Epithelial cell of proximal tubule (primary cell): Measurements from ENCODE around the gene EPHB1. TPM values are rescaled to one million over a fixed set of nuclear protein-coding genes. Genes with fewer than 3 reads are reported as not detected.

Experiments
- DNase-seq: peaks from one replicate; pipeline ENCODE4 v3.0.0-alpha.2; 2011; ENCODE audit warnings: low read depth
- H3K4me3 ChIP-seq: 2 replicates; pipeline ENCODE4 v1.5.1; 2011; ENCODE audit warnings: low read depth, mild to moderate bottlenecking, low read length
- CTCF ChIP-seq: conservative IDR thresholded peaks from 2 replicates; pipeline ENCODE4 v1.5.1; 2012; ENCODE audit warnings: low read depth, mild to moderate bottlenecking, low read length
- total RNA-seq: library from RNA; depleted of rRNA; stranded (reverse); fragments of >200 nt; gene quantifications from 2 replicates; pipeline ENCODE4 v1.2.3, GENCODE V29; 2015

Gene EPHB1
- total RNA-seq, 1 donor from 2014 or later: 1.6 TPM

GRCh38 chr3:135182364-135182998 lies 387.4 kb downstream of the EPHB1 start:
- H3K4me3 ChIP-seq: no peak overlapping the region
- no peak for DNase-seq
- TF ChIP-seq CTCF: no peak

- DNase-seq: no peak
- no peak overlapping the region for H3K4me3 ChIP-seq
- no peak for TF ChIP-seq CTCF
These were observed 395.6 kb downstream of the EPHB1 start for GRCh38 chr3:135190658-135191057.

- H3K4me3 ChIP-seq: no peak overlapping the region
- no peak for DNase-seq
- no peak for TF ChIP-seq CTCF
These were observed 396.6 kb downstream of the EPHB1 start for GRCh38 chr3:135191708-135192107.

GRCh38 chr3:135192929-135193328 lies 397.9 kb downstream of the EPHB1 start:
- TF ChIP-seq CTCF: no peak
- no peak for DNase-seq
- H3K4me3 ChIP-seq: no peak overlapping the region

- no peak for TF ChIP-seq CTCF
- no peak for DNase-seq
- no peak overlapping the region for H3K4me3 ChIP-seq
These were observed 402.2 kb downstream of the EPHB1 start for GRCh38 chr3:135197246-135197645.

GRCh38 chr3:135197856-135198255 lies 402.8 kb downstream of the EPHB1 start:
- H3K4me3 ChIP-seq: no peak overlapping the region
- no peak for TF ChIP-seq CTCF
- DNase-seq: no peak

GRCh38 chr3:135199137-135199536 lies 404.1 kb downstream of the EPHB1 start:
- H3K4me3 ChIP-seq: no peak overlapping the region
- TF ChIP-seq CTCF: no peak
- DNase-seq: no peak
